Spleen (tissue), 7 donors: ENCODE results near the gene ERCC2.

Experiments used
- POLR2A ChIP-seq, 3 donors: fragments of 450-650 bp; IDR thresholded peaks; one replicate each; pipeline ENCODE4 v1.5.1; 2017; ENCODE audit warnings: antibody characterized with exemption in 3 of 3, mild to moderate bottlenecking in 1 of 3
- POLR2AphosphoS5 ChIP-seq, 3 donors: sonication (generic); formaldehyde crosslinking; IDR thresholded peaks; one replicate each; pipeline ENCODE4 v1.5.1; 2017; ENCODE audit warnings: antibody characterized with exemption in 3 of 3
- TF ChIP-seq, protein P1 (sequence below), 11 experiments: fragments of 200-600 bp in 7 of 11; fragments of 450-650 bp in 4 of 11; sonication (generic) in 4 of 11; IDR thresholded peaks in 8 of 11; conservative IDR thresholded peaks in 3 of 11; 1 replicate in 7 of 11; 2 replicates in 4 of 11; pipeline versions ENCODE4 v1.4.0 to v1.8.0; 2016 to 2021; ENCODE audit warnings: antibody characterized with exemption in 11 of 11, inconsistent platforms in 4 of 11, mild to moderate bottlenecking in 1 of 11
- donor health status: DM: no; HTN: no; CAD: no; lungs with moderate emphysema.
- donor health status: DM: no; HTN: no; CAD: no.
- donor health status: DM: no; HTN: no; CAD: no.

DNA sequence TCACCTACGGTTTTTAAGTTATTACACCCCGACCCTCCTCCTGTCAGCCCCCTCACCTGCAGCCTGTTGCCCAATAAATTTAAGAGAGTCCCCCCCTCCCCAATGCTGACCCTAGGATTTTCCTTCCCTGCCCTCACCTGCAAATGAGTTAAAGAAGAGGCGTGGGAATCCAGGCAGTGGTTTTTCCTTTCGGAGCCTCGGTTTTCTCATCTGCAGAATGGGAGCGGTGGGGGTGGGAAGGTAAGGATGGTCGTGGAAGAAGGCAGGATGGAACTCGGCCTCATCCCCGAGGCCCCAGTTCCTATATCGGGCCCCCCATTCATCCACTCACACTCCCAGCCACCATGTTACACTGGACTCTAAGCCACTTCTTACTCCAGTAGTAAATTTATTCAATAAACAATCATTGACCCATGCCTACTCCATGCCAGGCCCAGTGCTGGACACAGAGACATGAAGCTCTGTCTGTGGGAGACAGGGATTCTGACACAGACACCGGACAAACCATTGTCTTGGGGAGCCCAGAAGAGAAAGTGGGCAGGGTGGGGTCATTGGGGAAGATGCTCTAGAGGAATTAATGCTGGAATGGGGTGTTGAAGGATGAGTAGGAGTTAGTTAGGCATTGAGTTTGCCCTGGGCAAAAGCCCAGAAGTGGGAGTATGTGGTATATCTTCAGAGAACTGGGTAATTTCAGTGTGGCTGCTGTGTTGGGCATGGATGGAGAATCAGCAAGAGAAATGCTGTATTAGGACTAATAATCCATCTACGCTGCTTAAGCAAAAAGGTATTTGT is 66.9 kb downstream of the ERCC2 start:
- TF ChIP-seq, protein P1, sequence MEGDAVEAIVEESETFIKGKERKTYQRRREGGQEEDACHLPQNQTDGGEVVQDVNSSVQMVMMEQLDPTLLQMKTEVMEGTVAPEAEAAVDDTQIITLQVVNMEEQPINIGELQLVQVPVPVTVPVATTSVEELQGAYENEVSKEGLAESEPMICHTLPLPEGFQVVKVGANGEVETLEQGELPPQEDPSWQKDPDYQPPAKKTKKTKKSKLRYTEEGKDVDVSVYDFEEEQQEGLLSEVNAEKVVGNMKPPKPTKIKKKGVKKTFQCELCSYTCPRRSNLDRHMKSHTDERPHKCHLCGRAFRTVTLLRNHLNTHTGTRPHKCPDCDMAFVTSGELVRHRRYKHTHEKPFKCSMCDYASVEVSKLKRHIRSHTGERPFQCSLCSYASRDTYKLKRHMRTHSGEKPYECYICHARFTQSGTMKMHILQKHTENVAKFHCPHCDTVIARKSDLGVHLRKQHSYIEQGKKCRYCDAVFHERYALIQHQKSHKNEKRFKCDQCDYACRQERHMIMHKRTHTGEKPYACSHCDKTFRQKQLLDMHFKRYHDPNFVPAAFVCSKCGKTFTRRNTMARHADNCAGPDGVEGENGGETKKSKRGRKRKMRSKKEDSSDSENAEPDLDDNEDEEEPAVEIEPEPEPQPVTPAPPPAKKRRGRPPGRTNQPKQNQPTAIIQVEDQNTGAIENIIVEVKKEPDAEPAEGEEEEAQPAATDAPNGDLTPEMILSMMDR (IDR thresholded peaks at IDR 0.05 in 8 of 11, conservative IDR thresholded peaks at IDR 0.05 in 3 of 11) = no peak
- no peak for TF ChIP-seq POLR2A (IDR thresholded peaks at IDR 0.05)
- no peak for TF ChIP-seq POLR2AphosphoS5 (IDR thresholded peaks at IDR 0.05)
